Gastrocnemius medialis (tissue), 4 donors: ENCODE measurements around the gene STX12. TPM values are rescaled to one million over a fixed set of nuclear protein-coding genes. Genes with fewer than 3 reads are reported as not detected.
"Not testable (repeated sequence)": the region's sequence is repeated elsewhere in the genome, so short reads cannot be mapped to it uniquely, and the experiment has no call there.

Source experiments
- ATAC-seq, 2 donors: fragments of 150-250 bp; one replicate each; pipeline ENCODE4 v1.9.1; 2016
- DNase-seq, 2 donors: peaks; one replicate each; pipeline ENCODE4 v3.0.0-alpha.2; 2019
- H3K27ac ChIP-seq, 4 donors: fragments of 200-600 bp; sonication (generic); 1 replicate in 1 of 4; 2 replicates in 3 of 4; pipeline ENCODE4 v1.5.1; 2016 to 2018; ENCODE audit warnings: mild to moderate bottlenecking in 2 of 4, moderate library complexity in 1 of 4
- H3K27me3 ChIP-seq, 3 donors: fragments of 200-600 bp; sonication (generic) in 2 of 3; 1 replicate in 1 of 3; 2 replicates in 2 of 3; pipeline versions ENCODE4 v1.5.1 to v1.6.0; 2016 to 2019; ENCODE audit warnings: mild to moderate bottlenecking in 1 of 3, moderate library complexity in 1 of 3
- H3K36me3 ChIP-seq, 2 donors: fragments of 200-600 bp; sonication (generic) in 1 of 2; one replicate each; pipeline ENCODE4 v1.5.1; 2017 to 2018
- H3K4me1 ChIP-seq, 2 donors: fragments of 200-600 bp; sonication (generic) in 1 of 2; one replicate each; pipeline ENCODE4 v1.5.1; 2016 to 2017; ENCODE audit warnings: mild to moderate bottlenecking in 2 of 2
- H3K4me3 ChIP-seq, 4 donors: fragments of 200-600 bp; sonication (generic) in 3 of 4; 1 replicate in 1 of 4; 2 replicates in 3 of 4; pipeline ENCODE4 v1.5.1; 2016 to 2019; ENCODE audit warnings: mild to moderate bottlenecking in 2 of 4
- H3K9me3 ChIP-seq, 3 donors: fragments of 200-600 bp; sonication (generic) in 2 of 3; 1 replicate in 1 of 3; 2 replicates in 2 of 3; pipeline ENCODE4 v1.5.1; 2016 to 2019
- POLR2A ChIP-seq, 2 donors: fragments of 450-650 bp; IDR thresholded peaks; one replicate each; pipeline ENCODE4 v1.6.1; 2017; ENCODE audit warnings: antibody characterized with exemption in 2 of 2, mild to moderate bottlenecking in 2 of 2, moderate library complexity in 2 of 2
- in situ Hi-C, 4 donors: fragments of 200-750 bp; cut with MboI; loops; one replicate each; pipeline versions ENCODE4 v1.15.0 to v1.8.0; 2017; ENCODE audit warnings: low sequenced_read_pairs in 4 of 4
- intact Hi-C: fragments of 100-400 bp; cut with DNase I; formaldehyde crosslinking; loops from one replicate; pipeline ENCODE4 v1.15.1; 2023; ENCODE audit warnings: low total_unique reads
- total RNA-seq, 4 donors: library from RNA; depleted of rRNA; stranded (reverse); fragments of >200 nt; gene quantifications; one replicate each; pipeline versions ENCODE4 v1.1.0 to v1.2.3, GENCODE V29; 2016
- TF ChIP-seq, protein P1 (sequence below), 5 experiments: fragments of 450-650 bp in 3 of 5; fragments of 200-600 bp in 2 of 5; sonication (generic) in 2 of 5; IDR thresholded peaks in 4 of 5; conservative IDR thresholded peaks in 1 of 5; 1 replicate in 4 of 5; 2 replicates in 1 of 5; pipeline ENCODE4 v1.5.1; 2016 to 2019; ENCODE audit warnings: antibody characterized with exemption in 5 of 5, mild to moderate bottlenecking in 3 of 5, moderate library complexity in 3 of 5

The STX12 gene
- total RNA-seq, 4 donors from 2014 or later = 19.2 to 71.6 (median 31.2) TPM

DNA sequence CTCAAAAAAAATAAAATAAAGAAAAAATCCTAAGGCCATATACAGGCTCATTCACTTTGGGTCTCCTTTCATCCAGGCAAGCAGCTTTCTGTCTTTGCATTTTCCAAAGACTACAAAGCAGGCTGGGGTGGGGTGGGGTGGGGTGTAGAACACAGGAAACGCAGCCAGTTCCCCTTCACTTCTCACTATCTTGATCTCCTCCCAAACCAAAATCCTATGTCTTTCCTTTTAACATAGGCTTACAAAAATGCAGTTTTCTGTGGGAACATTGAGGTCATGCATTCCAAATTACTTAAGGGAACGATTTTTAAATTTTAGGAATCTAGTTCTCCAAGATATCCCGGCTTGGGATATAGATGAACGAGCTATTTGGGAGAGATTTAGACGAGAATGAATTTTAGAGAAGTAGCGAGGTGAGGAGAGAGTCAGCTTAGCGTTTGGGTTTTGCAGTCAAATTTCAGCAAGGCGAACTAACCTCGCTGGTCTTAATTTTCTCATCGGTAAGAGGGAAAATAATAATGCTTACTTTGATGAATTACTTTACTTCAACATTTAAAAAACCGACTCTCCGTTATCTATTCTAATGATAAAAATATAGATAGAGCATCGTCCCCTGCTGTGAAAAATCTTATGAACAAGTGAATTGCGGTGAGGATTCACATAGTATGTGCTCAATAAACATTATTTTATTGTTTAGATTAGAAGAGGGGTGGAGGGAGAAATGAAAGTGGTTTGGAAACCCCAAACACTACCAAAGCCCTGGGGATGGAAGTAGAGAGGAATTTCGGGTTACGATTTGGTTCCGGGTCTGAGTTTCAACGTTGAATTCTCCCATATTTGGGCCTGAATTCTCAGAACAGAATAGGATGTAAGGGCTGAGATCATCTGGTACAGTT lies 735 bp upstream of the STX12 start:
- in situ Hi-C loops = no loop called here
- ATAC-seq = no peak
- H3K4me1 ChIP-seq = peaks cover 10 to 18% of the 10 kb centered on the region in 2 donors

DNA sequence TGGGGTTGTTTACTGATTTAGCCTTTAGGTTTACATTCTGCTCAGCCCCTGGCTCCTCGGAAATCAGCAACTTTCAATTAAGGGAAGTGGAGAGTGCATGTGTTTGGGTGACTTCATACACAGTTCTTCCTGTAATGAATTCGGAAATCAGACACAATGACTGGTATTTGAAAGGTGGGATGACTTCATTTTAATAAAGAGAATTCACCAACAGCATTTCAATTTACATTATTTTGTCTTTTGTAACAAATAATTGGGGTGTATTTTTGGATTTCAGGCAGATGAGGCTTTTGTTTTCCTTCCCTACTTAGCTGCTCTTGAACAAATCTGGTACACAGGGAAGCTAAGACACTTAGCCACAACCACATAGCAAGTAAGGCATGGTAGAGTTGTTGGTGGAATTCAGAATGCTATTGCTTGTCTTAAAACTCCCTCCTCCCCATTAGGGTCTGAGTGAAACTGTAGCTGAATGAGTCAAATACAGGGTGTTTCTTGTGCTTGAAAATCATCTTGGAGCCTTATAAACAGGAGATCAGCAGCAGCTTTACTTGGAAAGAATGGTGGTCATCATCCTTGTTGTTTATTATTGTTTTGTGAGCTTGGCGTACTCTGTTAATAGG lies 917 bp downstream of the STX12 start:
- in situ Hi-C loops (no loop called here), intact Hi-C loops (loop anchor here (1.0 to 5.0 kb wide), 4 partner anchors 15 to 102 kb away; partner anchors contain the start of genes FAM76A, IFI6 and PPP1R8)
- DNase-seq = no peak
- Histone ChIP-seq H3K27ac (peak overlapping the region; percentile 83 to 94 (median 91)), H3K4me3 (peak overlapping the region; percentile 86 to 95 (median 88)), H3K27me3 (no peaks in the 10 kb centered on the region), H3K36me3 (no peaks in the 10 kb centered on the region), H3K9me3 (no peaks in the 10 kb centered on the region), H3K4me1 (peaks cover 10 to 18% of the 10 kb centered on the region in 2 donors)
- TF ChIP-seq, protein P1, sequence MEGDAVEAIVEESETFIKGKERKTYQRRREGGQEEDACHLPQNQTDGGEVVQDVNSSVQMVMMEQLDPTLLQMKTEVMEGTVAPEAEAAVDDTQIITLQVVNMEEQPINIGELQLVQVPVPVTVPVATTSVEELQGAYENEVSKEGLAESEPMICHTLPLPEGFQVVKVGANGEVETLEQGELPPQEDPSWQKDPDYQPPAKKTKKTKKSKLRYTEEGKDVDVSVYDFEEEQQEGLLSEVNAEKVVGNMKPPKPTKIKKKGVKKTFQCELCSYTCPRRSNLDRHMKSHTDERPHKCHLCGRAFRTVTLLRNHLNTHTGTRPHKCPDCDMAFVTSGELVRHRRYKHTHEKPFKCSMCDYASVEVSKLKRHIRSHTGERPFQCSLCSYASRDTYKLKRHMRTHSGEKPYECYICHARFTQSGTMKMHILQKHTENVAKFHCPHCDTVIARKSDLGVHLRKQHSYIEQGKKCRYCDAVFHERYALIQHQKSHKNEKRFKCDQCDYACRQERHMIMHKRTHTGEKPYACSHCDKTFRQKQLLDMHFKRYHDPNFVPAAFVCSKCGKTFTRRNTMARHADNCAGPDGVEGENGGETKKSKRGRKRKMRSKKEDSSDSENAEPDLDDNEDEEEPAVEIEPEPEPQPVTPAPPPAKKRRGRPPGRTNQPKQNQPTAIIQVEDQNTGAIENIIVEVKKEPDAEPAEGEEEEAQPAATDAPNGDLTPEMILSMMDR (IDR thresholded peaks at IDR 0.05 in 4 of 5, conservative IDR thresholded peaks at IDR 0.05 in 1 of 5) = no peak
- TF ChIP-seq POLR2A (IDR thresholded peaks at IDR 0.05) = no peak
- peak; percentile 5 to 16 for ATAC-seq

More for the DNA sequence above, 735 bp upstream of the STX12 start:
- DNase-seq = no peak
- intact Hi-C loops = loop anchor here (2.0 to 5.0 kb wide), 3 partner anchors 17 to 100 kb away; partner anchors contain the start of genes IFI6 and PPP1R8
- H3K9me3 ChIP-seq = no peaks in the 10 kb centered on the region
- TF ChIP-seq, protein P1 (IDR thresholded peaks at IDR 0.05 in 4 of 5, conservative IDR thresholded peaks at IDR 0.05 in 1 of 5) = no peak
- no peak for TF ChIP-seq POLR2A (IDR thresholded peaks at IDR 0.05)
- no peaks in the 10 kb centered on the region for H3K27me3 ChIP-seq
- no peaks in the 10 kb centered on the region for H3K36me3 ChIP-seq
- H3K27ac ChIP-seq = peak overlapping the region; percentile 83 to 94 (median 91)
- peak overlapping the region; percentile 86 to 95 (median 88) for H3K4me3 ChIP-seq

DNA sequence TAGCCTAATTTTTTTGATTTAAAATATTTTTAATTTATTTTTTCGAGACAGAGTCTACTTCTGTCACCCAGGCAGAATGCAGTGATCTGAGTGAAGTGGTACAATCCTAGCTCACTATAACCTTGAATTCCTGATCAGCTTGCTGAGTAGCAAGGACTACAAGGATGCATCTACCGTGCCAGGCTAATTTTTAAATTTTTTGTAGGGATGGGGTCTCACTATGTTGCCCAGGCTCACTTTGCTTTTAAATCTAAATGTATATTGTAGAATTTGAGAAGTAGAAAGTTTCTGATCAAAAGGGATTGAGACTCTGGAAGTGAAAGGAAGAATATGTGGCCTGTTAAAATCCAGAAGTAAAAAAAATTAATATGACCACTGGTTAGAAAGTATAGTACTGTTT lies 1.6 kb downstream of the STX12 start:
- in situ Hi-C loops (no loop called here), intact Hi-C loops (loop anchor here (5.0 kb wide), 2 partner anchors 58 to 102 kb away; partner anchors contain the start of genes IFI6 and PPP1R8)
- Histone ChIP-seq H3K27me3 (no peaks in the 10 kb centered on the region), H3K9me3 (no peaks in the 10 kb centered on the region), H3K4me1 (peaks cover 10 to 18% of the 10 kb centered on the region in 2 donors), H3K36me3 (no peaks in the 10 kb centered on the region), H3K27ac (peak overlapping the region; percentile 83 to 94 (median 91)), H3K4me3 (peak overlapping the region in 3 of 4 donors; percentile 86 to 95 (median 88))
- no peak for ATAC-seq
- DNase-seq = no peak
- TF ChIP-seq, protein P1 (IDR thresholded peaks at IDR 0.05 in 4 of 5, conservative IDR thresholded peaks at IDR 0.05 in 1 of 5) = no peak
- TF ChIP-seq POLR2A (IDR thresholded peaks at IDR 0.05) = no peak

DNA sequence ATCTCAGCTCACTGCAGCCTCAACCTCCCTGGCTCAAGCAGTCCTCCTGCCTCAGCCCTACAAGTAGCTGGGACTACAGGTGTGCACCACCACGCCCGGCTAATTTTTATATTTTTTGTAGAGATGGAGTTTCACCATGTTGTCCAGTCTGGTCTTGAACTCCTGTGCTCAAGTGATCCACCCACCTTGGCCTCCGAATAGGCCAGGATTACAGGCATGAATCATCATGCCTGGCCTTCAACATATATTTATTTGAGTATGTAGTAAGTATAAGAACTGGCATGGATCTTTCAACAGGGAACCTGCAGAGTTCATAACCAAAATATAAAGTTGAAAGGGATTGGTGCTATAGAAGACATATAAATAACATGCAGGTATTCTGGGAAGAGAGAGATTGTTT lies 2.3 kb downstream of the STX12 start:
- intact Hi-C loops, H3K9me3 ChIP-seq, DNase-seq, in situ Hi-C loops, ATAC-seq, H3K27ac ChIP-seq, H3K36me3 ChIP-seq, H3K4me3 ChIP-seq, H3K27me3 ChIP-seq: not testable (repeated sequence)
- peaks cover 10 to 18% of the 10 kb centered on the region in 2 donors for H3K4me1 ChIP-seq

DNA sequence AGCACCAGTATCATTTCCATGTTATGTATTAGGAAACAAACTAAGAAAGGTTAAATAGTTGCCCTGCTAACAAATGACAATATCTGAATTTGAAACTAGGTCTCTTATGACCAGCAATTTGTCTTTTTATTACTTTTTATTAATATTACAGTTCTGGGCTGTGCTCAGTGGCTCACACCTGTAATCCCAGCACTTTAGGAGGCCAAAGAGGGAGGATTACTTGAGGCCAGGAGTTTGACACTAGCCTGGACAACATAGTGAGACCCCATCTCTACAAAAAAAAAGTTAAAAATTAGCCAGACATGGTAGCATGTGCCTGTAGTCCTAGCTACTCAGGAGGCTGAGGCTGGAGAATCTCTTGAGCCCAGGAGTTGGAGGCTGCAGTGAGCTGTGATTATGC lies 3.3 kb downstream of the STX12 start:
- H3K4me3 ChIP-seq, intact Hi-C loops, H3K9me3 ChIP-seq, H3K27ac ChIP-seq, in situ Hi-C loops, H3K36me3 ChIP-seq, ATAC-seq, H3K27me3 ChIP-seq, DNase-seq: not testable (repeated sequence)
- peaks cover 10 to 18% of the 10 kb centered on the region in 2 donors for H3K4me1 ChIP-seq
